GM19238 (cell line): Measurements from ENCODE around the gene AUH.
"Not testable (repeated sequence)": the region's sequence is repeated elsewhere in the genome, so short reads cannot be mapped to it uniquely, and the experiment has no call there.

Experiments used
- DNase-seq: peaks from one replicate; pipeline ENCODE4 v3.0.0; 2011; ENCODE audit warnings: low spot score; ENCODE audit not compliant: insufficient read length

The AUH gene

GRCh38 chr9:91379426-91379825 lies 17.7 kb upstream of the AUH start:
- no peak for DNase-seq

GRCh38 chr9:91378695-91379127 lies 17.0 kb upstream of the AUH start:
- DNase-seq = no peak

GRCh38 chr9:91378054-91378453 lies 16.3 kb upstream of the AUH start:
- DNase-seq = not testable (repeated sequence)

GRCh38 chr9:91376239-91376638 lies 14.5 kb upstream of the AUH start:
- DNase-seq = no peak

GRCh38 chr9:91374939-91375338 lies 13.2 kb upstream of the AUH start:
- no peak for DNase-seq

GRCh38 chr9:91371894-91372293 lies 10.2 kb upstream of the AUH start:
- no peak for DNase-seq

- not testable (repeated sequence) for DNase-seq
Observed at GRCh38 chr9:91370006-91370405, 8.3 kb upstream of the AUH start.

- no peak for DNase-seq
Observed at GRCh38 chr9:91364702-91365101, 3.0 kb upstream of the AUH start.

GRCh38 chr9:91364005-91364404 lies 2.3 kb upstream of the AUH start:
- DNase-seq = no peak

GRCh38 chr9:91362051-91362611 lies 413 bp upstream of the AUH start:
- no peak for DNase-seq

GRCh38 chr9:91360551-91361290 lies 997 bp downstream of the AUH start:
- no peak for DNase-seq

GRCh38 chr9:91359734-91360470 lies 1.8 kb downstream of the AUH start:
- DNase-seq = no peak

- DNase-seq = no peak
Observed at GRCh38 chr9:91359083-91359482, 2.6 kb downstream of the AUH start.

GRCh38 chr9:91354881-91355280 lies 6.8 kb downstream of the AUH start:
- no peak for DNase-seq

GRCh38 chr9:91349115-91349555 lies 12.6 kb downstream of the AUH start:
- no peak for DNase-seq

- DNase-seq = no peak
Observed at GRCh38 chr9:91348191-91348807, 13.4 kb downstream of the AUH start.

- no peak for DNase-seq
Observed at GRCh38 chr9:91347377-91347776, 14.3 kb downstream of the AUH start.

- DNase-seq = no peak
Observed at GRCh38 chr9:91346644-91347043, 15.1 kb downstream of the AUH start.

GRCh38 chr9:91345978-91346377 lies 15.7 kb downstream of the AUH start:
- no peak for DNase-seq

- DNase-seq = no peak
Observed at GRCh38 chr9:91342575-91342974, 19.1 kb downstream of the AUH start.

GRCh38 chr9:91341749-91342148 lies 20.0 kb downstream of the AUH start:
- no peak for DNase-seq

- DNase-seq = no peak
Observed at GRCh38 chr9:91341258-91341746, 20.4 kb downstream of the AUH start.
